Measurements from ENCODE around the gene WFIKKN2.

Gene WFIKKN2

GRCh38 chr17:50882851-50883250 lies 47.5 kb downstream of the WFIKKN2 start:
- DNase-seq, result no peak

GRCh38 chr17:50883850-50884438 lies 48.6 kb downstream of the WFIKKN2 start:
- DNase-seq, result no peak

DNA sequence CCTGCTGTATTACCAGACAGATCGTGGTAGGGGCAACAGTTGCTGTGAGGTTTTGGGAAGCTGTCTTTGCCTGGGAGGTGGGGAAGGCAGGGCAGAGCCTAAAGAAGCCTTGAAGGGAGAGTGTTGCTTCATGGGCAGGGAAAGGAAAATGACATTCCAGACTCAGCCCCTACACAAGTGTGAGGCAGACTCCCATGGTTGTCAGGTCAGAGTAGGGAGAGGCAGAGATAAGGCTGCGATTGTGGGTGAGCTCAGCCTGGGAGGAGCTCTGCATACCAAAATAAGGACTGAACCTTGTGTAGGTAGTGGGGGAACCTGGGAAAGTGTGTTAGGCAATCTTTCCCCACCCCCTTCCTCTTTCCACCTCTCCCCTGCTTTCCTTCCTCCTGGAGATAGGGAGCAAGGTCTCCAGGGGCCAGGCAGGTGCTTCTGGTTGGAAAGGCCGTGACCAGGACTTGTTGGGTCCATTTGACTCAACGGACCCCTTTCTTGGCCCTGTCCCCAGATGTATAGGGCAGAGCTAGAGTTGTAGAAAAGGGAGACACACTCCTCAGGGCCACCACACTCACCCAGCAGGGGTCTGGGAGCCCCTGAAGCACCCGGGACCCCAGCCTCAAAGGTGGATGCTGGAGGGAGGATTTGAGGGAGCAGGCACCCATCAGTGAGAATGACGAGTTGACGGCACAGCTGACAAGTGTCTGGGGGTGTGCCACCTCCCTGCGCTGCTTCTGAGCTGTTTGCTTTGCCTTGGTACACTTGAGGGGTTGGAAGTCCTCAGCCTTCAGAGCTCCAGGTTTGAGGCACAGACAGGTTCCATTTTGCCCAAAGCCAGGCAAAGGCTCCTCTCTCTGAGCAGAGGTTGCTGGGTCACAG lies 49.3 kb downstream of the WFIKKN2 start:
- no peak for DNase-seq

DNA sequence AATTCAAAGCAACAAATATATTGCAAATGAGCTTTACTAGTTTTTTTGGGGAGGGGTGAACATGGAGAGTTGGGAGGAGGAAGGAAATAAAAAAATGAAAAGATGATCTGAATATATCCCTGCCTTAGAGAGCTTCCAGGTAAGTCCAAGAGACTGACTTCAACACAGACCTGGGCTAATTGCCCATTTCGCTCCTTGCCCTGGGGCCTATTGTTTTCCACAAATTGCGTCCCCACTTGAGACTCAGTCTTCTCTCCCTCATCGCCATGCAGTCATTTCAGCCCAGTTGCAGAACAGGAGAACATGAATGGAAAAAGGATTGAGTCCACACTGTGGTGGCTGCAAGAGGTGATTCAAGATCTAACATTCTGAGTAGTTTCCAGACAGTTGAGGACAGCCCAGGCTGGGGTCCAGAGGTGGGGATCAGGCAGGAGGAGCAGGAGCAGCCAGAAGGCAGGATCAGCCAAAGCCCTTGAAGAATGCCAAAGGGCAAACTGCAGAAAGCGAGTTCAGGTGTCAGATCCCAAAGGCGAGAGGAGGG lies 52.4 kb downstream of the WFIKKN2 start:
- no peak for DNase-seq

DNA sequence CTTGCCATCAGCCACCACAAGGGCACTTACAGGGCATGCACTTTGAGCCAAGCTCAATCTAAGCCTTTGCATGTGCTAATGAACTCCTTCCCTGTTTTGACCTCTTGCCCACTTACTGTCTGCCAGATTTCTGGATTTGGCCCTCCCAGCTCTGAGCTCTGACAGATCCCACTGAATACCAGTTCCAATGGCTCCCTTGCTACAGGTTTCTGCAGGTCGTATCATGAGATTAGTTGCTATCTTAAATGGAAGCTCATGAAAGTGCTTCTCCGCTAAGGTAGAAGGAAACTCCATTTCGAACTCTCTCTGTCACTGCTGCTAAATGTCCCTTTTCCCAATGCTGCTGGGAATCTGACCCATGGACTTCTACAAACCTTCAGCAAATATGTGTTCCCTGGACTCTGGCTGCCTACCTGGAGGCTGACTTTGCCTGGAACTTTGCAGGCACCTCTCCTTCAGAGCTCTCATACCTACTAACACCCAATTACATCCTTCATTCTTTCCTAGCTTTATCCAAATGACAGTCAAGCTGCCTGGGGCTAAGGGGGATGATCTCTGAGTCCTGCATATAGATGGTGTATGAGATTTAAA lies 54.2 kb downstream of the WFIKKN2 start:
- DNase-seq, result no peak

DNA sequence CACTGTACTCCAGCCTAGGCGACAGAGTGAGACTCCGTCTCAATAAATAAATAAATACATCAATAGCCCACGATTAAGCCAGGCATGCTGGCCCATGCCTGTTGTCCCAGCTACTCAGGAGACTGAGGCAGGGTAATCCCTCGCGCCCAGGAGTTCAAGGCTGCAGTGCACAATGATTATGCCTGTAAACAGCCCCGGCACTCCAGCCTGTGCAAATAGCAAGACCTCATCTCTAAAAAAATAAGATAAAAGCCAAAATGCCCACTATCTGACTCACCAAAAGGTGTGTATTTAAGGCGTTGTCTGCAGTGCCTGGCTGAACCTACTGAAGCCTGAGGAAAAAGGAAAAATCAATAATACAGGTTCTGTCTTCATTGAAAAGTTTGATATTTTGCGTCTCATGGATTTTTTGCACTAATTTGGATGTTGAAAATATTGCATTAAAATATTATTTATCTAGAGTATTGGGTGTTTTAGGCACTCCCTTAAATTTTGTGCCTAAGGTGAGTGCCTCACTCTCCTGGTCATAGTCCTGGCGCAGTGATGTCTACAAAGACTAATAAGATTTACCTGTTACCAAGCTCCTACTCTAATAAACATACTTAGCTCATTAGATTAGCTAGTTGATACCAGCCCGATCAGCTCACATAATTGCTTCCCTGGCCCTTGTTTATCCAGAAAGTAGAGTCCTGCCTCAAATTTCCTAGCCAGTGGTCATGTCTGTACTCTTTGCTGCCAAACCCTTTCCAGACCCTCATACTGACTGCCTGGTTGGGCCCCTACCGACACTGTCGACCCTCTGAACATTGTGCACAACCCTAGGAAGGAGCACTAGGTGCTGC lies 55.5 kb downstream of the WFIKKN2 start:
- DNase-seq, result no peak

DNA sequence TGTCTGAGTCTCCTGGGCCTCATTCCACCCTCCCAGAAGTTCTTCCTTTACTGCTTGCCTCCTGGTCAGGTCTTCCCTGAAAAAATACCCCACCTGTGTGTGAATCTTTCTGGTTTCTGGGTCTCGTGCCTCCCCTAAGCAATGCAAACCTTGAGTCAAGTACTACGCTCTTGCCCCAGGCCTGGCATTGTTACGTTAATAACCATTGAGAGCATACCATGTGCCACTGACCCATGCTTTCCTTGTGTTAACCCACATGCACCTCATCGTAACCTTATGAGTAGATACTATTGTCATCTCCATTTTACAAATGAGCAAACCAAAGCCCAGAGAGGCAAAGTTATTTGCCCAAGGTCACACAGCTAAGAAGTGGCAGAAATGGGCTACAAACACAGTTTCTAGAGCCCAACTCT lies 56.2 kb downstream of the WFIKKN2 start:
- no peak for DNase-seq
